Epithelial cell of proximal tubule (primary cell): ENCODE data around the gene ACSL1. TPM values are rescaled to one million over a fixed set of nuclear protein-coding genes. Genes with fewer than 3 reads are reported as not detected.

ENCODE experiments used
- DNase-seq: peaks from one replicate; pipeline ENCODE4 v3.0.0-alpha.2; 2011; ENCODE audit warnings: low read depth
- H3K4me3 ChIP-seq: 2 replicates; pipeline ENCODE4 v1.5.1; 2011; ENCODE audit warnings: low read depth, mild to moderate bottlenecking, low read length
- CTCF ChIP-seq: conservative IDR thresholded peaks from 2 replicates; pipeline ENCODE4 v1.5.1; 2012; ENCODE audit warnings: low read depth, mild to moderate bottlenecking, low read length
- total RNA-seq: library from RNA; depleted of rRNA; stranded (reverse); fragments of >200 nt; gene quantifications from 2 replicates; pipeline ENCODE4 v1.2.3, GENCODE V29; 2015

Gene ACSL1
- total RNA-seq, 1 donor from 2014 or later, result 18.5 TPM

DNA sequence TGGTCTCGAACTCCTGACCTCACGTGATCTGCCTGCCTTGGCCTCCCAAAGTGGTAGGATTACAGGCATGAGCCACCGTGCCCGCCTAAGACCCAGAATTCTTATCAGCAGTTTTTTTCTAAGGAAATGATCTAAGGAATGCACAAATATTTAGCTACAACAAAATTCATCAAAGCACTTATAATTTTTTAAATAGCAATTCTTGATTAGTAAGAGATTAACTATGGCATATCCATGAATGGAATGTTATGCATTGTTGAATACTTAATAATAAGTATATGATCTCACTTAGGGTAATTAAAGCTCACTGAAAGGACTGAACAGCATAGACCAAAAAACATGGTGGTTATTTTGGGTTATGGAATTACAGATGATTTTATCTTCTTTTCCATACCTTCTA is 110.2 kb downstream of the ACSL1 start:
- no peak overlapping the region for H3K4me3 ChIP-seq
- no peak for TF ChIP-seq CTCF
- no peak for DNase-seq

DNA sequence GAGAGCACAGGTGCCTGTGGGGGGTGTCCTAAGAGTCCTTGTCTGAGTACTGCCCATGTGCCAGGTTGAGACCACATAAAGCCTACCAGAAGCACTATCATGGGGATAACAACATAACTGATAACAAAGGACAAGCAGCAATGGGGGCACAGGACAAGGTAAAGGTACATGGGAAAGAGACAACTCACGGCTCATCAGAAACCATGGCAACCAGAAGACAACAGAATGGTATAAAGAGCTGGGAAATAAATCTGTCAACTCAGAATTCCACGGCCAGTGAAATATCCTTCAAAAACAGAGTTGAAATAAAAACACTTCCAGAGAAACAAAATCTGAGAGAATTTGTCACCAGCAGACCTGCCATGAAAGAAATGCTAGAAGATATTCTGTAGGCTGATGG is 111.9 kb downstream of the ACSL1 start:
- no peak for TF ChIP-seq CTCF
- DNase-seq, result no peak
- no peak overlapping the region for H3K4me3 ChIP-seq

DNA sequence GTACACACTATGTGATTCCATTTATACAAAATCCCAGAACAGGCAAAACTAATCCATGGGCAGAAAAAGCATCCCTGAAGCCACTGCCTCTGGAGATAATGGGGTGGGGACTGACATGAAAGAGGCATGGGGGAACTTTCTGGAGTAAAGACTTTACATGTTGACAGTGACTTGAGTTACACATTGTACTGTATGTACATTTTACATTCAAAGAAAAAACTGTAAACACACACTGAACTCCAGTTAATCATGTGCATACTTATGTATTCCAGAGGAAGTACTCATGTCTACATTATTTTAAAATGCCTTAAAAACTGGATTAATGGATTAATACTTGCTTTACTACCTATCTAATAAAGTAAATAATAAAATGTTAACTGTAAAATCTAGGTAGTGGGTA is 113.4 kb downstream of the ACSL1 start:
- H3K4me3 ChIP-seq, result no peak overlapping the region
- no peak for TF ChIP-seq CTCF
- no peak for DNase-seq

- no peak overlapping the region for H3K4me3 ChIP-seq
- no peak for TF ChIP-seq CTCF
- DNase-seq, result no peak
These were observed 119.3 kb downstream of the ACSL1 start for GRCh38 chr4:184706453-184706852.

DNA sequence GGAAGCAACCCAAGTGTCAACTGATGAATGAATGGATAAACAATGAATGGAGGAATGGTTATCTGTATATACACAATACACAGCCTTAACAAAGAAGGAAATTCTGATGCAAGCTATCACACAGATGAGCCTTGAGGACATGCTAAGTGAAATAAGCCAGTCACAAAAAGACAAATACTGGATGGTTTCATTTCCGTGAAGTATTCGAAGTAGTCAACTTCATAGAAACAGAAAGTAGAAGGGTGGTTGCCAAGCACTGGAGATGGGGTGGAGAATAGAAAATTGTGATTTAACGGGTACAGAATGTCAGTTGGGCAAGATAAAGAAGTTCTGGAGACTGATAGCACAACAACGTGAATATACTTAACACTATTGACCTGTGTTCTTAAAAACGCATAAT is 120.1 kb downstream of the ACSL1 start:
- DNase-seq, result no peak
- no peak overlapping the region for H3K4me3 ChIP-seq
- no peak for TF ChIP-seq CTCF

Other genes with a start within 250 kb of the ACSL1 start
- 56.1 and 58.2 TPM in 2 replicates for gene CASP3, start 176.5 kb downstream of the ACSL1 start, total RNA-seq
- 12.4 and 16.7 TPM in 2 replicates for gene PRIMPOL, start 176.2 kb downstream of the ACSL1 start, total RNA-seq
- gene CENPU, start 91.9 kb downstream of the ACSL1 start, total RNA-seq, result 33.7 and 75.8 TPM in 2 replicates
- not detected in 2 replicates for gene HELT, start 192.5 kb upstream of the ACSL1 start, total RNA-seq